ENCODE measurements around the gene SOX21.

SOX21 gene

GRCh38 chr13:94674609-94675348 lies 37.6 kb downstream of the SOX21 start:
- peak; percentile 4 for FAIRE-seq

- no peak for FAIRE-seq
Measured at GRCh38 chr13:94673851-94674250, 38.5 kb downstream of the SOX21 start.

- no peak for FAIRE-seq
Measured at GRCh38 chr13:94672400-94672799, 39.9 kb downstream of the SOX21 start.

- FAIRE-seq: no peak
Measured at GRCh38 chr13:94667190-94667589, 45.2 kb downstream of the SOX21 start.

GRCh38 chr13:94666065-94666464 lies 46.3 kb downstream of the SOX21 start:
- FAIRE-seq: no peak

DNA sequence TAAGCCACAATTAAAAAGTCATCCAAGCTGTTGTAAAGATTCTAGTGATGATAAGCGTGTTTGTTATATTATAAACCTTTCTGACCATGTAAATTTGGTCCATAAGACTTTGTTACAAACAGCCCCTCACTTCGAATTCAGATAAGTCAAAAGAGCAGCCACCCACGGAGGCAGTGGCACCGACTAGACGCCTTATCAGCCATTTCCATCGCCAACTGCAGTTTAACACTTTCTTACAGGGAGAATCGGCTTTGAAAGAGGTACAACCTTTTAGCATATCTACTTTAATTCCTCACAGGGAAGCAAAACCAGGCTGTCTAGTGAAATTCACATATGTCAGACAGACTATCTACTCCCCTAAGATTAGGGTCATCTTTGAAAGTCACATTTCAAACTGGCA lies 47.5 kb downstream of the SOX21 start:
- no peak for FAIRE-seq

GRCh38 chr13:94662274-94662945 lies 49.9 kb downstream of the SOX21 start:
- FAIRE-seq: no peak

- FAIRE-seq: no peak
Measured at GRCh38 chr13:94661406-94661805, 50.9 kb downstream of the SOX21 start.

DNA sequence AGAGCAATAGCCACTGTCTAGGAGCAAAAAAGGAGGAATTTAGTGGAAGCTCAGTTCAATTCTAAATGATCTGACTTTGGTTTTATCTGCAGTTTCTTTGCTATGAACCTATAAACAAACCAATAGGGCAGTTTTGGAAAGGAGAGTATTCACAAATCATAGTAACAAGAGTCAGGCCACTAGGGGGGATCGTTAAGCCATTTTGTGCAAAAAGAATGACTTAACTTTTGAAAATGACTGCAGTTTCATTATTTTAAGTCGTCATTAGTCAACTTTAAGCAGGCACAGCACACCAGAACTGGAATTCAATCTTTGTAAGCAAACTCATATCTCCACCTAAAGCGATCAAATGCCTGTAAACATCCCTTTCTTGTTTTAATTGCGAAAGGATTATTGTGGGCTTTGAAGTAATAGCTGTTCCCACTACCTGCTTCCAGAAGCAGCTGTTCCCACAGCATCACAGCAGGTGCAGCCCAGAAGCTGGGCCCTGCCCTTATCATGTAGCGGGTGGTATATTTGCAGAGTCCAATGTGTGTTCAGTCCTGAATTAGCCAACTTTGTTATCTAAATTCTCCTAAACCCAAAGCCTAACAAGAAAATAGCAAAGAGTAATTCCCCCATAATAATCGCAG lies 51.5 kb downstream of the SOX21 start:
- FAIRE-seq: no peak

All from endometrium (tissue), 2 donors.